Mucosa of descending colon (tissue), 3 donors: Measurements from ENCODE around the gene LCK. TPM values are rescaled to one million over a fixed set of nuclear protein-coding genes. Genes with fewer than 3 reads are reported as not detected.
A peak's percentile ranks its signal among the peaks of the same experiment; 100 is the strongest.

Source experiments
- ATAC-seq: fragments of 200-7000 bp; cut with Tn5 transposase; one replicate; pipeline ENCODE4 v1.9.1; 2020; ENCODE audit warnings: mild to moderate bottlenecking, moderate library complexity
- DNase-seq, 3 donors: peaks; one replicate each; pipeline ENCODE4 v3.0.0-alpha.2; 2020
- H3K36me3 ChIP-seq: fragments of 200-600 bp; one replicate; pipeline ENCODE4 v1.8.0; 2021; ENCODE audit warnings: low read depth, mild to moderate bottlenecking
- H3K4me1 ChIP-seq: fragments of 200-600 bp; one replicate; pipeline ENCODE4 v1.8.0; 2021; ENCODE audit warnings: low read depth, mild to moderate bottlenecking
- H3K4me3 ChIP-seq: fragments of 200-600 bp; one replicate; pipeline ENCODE4 v1.8.0; 2021; ENCODE audit warnings: mild to moderate bottlenecking
- H3K9me3 ChIP-seq: fragments of 200-600 bp; one replicate; pipeline ENCODE4 v1.8.0; 2021; ENCODE audit warnings: mild to moderate bottlenecking
- CTCF ChIP-seq: fragments of 200-600 bp; IDR thresholded peaks from one replicate; pipeline ENCODE4 v1.8.0; 2022; ENCODE audit warnings: antibody characterized with exemption, mild to moderate bottlenecking
- intact Hi-C, 2 donors: fragments of 100-400 bp; cut with DNase I in 1 of 2; cut with micrococcal nuclease in 1 of 2; formaldehyde crosslinking; loops; one replicate each; pipeline versions ENCODE4 v1.11.0 to v1.11.1; 2022; cut with DNase I, micrococcal nuclease
- total RNA-seq, 3 donors: library from RNA; stranded (reverse); fragmentation: NEBNext Ultra II Directional in 2 of 3; extraction: Animal tissue kit (Norgen Biotek cat#: 25700) in 2 of 3; gene quantifications; one replicate each; pipeline versions ENCODE4 v1.2.1 to v1.2.4, GENCODE V29; 2021 to 2023
- donor health status: DM: no; HTN: no; CAD: no; lungs with moderate emphysema.
- donor health status: DM: no; HTN: no; CAD: no.
- donor health status: DM: no; HTN: yes; CAD: no.

Gene LCK
- total RNA-seq, 3 donors from 2014 or later: 4.7 to 6.0 (median 5.9) TPM

DNA sequence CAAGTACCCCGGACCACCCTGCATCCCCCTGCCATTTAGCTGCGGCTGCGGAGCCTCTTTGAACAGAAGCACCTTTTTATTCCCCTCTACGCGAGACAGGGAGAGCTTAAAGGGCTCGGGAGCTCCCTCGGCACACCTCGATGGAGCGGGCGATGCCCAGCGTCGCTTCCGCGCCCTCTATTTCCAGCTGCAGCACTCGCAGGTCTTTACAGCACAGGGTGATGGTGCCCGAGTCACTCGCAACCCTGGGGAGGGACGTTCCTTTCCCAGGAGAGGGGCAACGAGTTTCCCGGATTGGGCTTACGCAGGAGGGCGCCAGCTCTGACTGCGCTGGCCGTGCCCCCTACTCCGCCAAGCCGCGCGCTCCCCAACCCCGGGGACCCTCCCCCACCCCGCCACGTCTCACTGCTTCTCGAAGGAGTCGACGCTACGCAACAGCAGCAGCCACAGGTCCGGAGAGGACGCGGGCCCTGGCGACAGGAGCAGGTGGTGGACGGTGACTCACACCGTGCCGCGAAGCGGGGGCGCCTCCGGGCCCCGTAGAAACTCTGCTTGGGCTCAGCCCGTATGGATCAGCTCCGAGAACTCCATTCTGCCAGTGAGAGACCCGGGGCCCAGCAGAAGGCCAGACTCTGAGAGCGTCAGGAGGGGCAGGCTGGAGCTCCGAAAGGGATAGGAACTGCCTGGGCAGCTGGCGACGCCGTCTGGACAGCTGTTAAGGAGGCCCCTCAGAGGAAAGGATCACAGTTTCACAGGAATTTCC lies 9.9 kb upstream of the LCK start:
- intact Hi-C loops: no loop called here
- no peaks in the 10 kb centered on the region for H3K36me3 ChIP-seq
- H3K4me1 ChIP-seq: peaks cover 8% of the 10 kb centered on the region
- DNase-seq (peak; percentile 64 to 79 (median 73)), ATAC-seq (peak; percentile 72)
- H3K9me3 ChIP-seq: no peaks in the 10 kb centered on the region
- peak overlapping the region; percentile 25 for H3K4me3 ChIP-seq
- TF ChIP-seq CTCF: no peak

- ATAC-seq: no peak
- no peak overlapping the region for H3K4me3 ChIP-seq
- intact Hi-C loops: no loop called here
- DNase-seq: peak in 2 of 3 donors; percentile 32 to 39
- H3K4me1 ChIP-seq: peaks cover 8% of the 10 kb centered on the region
- TF ChIP-seq CTCF: no peak
- H3K36me3 ChIP-seq: no peaks in the 10 kb centered on the region
- no peaks in the 10 kb centered on the region for H3K9me3 ChIP-seq
Observed at GRCh38 chr1:32242341-32242851, 8.7 kb upstream of the LCK start.

DNA sequence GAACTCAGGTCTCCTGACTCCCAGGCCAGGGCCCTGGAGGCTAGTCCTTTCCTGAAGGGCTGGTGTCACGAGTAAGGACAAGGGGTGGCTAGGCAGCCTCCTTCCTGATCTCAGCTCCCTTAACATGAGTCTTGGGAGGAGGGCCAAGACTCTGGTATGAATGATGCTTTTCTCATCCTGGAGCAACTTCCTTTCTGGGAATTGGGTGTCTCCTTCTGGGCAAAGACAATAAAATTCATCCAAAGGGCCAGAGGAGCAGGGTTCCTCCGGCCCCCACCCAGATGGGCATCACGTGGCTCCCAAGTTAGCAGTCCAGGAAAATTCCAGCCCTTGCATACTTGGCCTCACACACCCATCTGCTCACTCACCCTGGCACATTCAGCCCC lies 4.2 kb upstream of the LCK start, which contains the start of gene FAM167B:
Gene FAM167B, plus strand, starts transcription at position 335 of the 386 bp plus-strand sequence. CDS start 200 bp downstream, outside the sequence.
- intact Hi-C loops: no loop called here
- Histone ChIP-seq H3K4me3 (no peak within 1 kb of the TSS), H3K4me1 (peaks cover 13% of the 10 kb centered on the region), H3K36me3 (no peaks in the 10 kb centered on the region), H3K9me3 (no peaks in the 10 kb centered on the region)
- no peak for TF ChIP-seq CTCF
- ATAC-seq (peak; percentile 16), DNase-seq (peak in 1 of 3 donors; percentile 62)

GRCh38 chr1:32247452-32247851 lies 3.6 kb upstream of the LCK start:
- DNase-seq (peak in 2 of 3 donors; percentile 33 to 61), ATAC-seq (no peak)
- TF ChIP-seq CTCF: no peak
- H3K9me3 ChIP-seq: no peaks in the 10 kb centered on the region
- H3K36me3 ChIP-seq: no peaks in the 10 kb centered on the region
- intact Hi-C loops: no loop called here
- H3K4me1 ChIP-seq: peaks cover 12% of the 10 kb centered on the region
- H3K4me3 ChIP-seq: no peak overlapping the region

- TF ChIP-seq CTCF: peak; percentile 90
- DNase-seq: peak; percentile 92 to 96 (median 92)
- intact Hi-C loops: no loop called here
- ATAC-seq: peak; percentile 86
- Histone ChIP-seq H3K9me3 (no peaks in the 10 kb centered on the region), H3K36me3 (no peaks in the 10 kb centered on the region), H3K4me1 (peaks cover 12% of the 10 kb centered on the region), H3K4me3 (no peak overlapping the region)
Observed at GRCh38 chr1:32247983-32248889, 2.8 kb upstream of the LCK start.
